OCI-LY7 (cell line): ENCODE data around the gene DHX29. TPM values are rescaled to one million over a fixed set of nuclear protein-coding genes. Genes with fewer than 3 reads are reported as not detected.

Experiments used
- BruUV-seq: library from RNA; stranded (reverse); fragments of 400-500 nt; replicated peaks from 2 replicates; lab custom pipeline; 2021; lab: Mats Ljungman, UMichigan
- CTCF ChIA-PET: fragments of 300-600 bp; sonication (Branson Sonifier 250); formaldehyde crosslinking; loops from one replicate; lab custom pipeline; 2022; ENCODE audit warnings: antibody characterized with exemption; ENCODE audit not compliant: unreplicated experiment; lab: Charles Lee
- POLR2A ChIA-PET: fragments of 300-600 bp; sonication (Branson Sonifier 250); formaldehyde crosslinking; loops from one replicate; lab custom pipeline; 2022; ENCODE audit warnings: antibody characterized with exemption; lab: Charles Lee
- DNase-seq: peaks from one replicate; pipeline ENCODE4 v3.0.0-alpha.2; 2015; ENCODE audit warnings: low spot score
- H2AFZ ChIP-seq: fragments of 200-600 bp; sonication (generic), shearing (Covaris generic); 2 replicates; pipeline ENCODE4 v1.6.1; 2014; ENCODE audit warnings: mild to moderate bottlenecking, antibody characterized with exemption, low read length, moderate library complexity
- H3K27ac ChIP-seq: fragments of 200-600 bp; sonication (generic); 2 replicates; pipeline ENCODE4 v1.5.1; 2014; ENCODE audit warnings: mixed run types, low read depth, mild to moderate bottlenecking, moderate library complexity, low read length, inconsistent platforms; ENCODE audit not compliant: poor library complexity, severe bottlenecking
- H3K36me3 ChIP-seq: fragments of 200-600 bp; sonication (generic); 2 replicates; pipeline ENCODE4 v1.6.1; 2014; ENCODE audit warnings: mild to moderate bottlenecking, antibody characterized with exemption, low read length, moderate library complexity, mixed read lengths; ENCODE audit not compliant: insufficient read depth
- H3K4me1 ChIP-seq: fragments of 200-600 bp; sonication (generic); 2 replicates; pipeline ENCODE4 v1.5.1; 2014; ENCODE audit warnings: mild to moderate bottlenecking, low read length; ENCODE audit not compliant: insufficient read depth, poor library complexity, severe bottlenecking
- H3K4me2 ChIP-seq: fragments of 200-600 bp; sonication (generic); 2 replicates; pipeline ENCODE4 v1.6.1; 2014; ENCODE audit warnings: mild to moderate bottlenecking, low read length
- H3K4me3 ChIP-seq: fragments of 200-600 bp; sonication (generic); 2 replicates; pipeline ENCODE4 v1.5.1; 2014; ENCODE audit warnings: mild to moderate bottlenecking, low read depth, low read length; ENCODE audit not compliant: poor library complexity, severe bottlenecking
- H3K79me2 ChIP-seq: fragments of 200-600 bp; sonication (generic); 2 replicates; pipeline ENCODE4 v1.6.1; 2016; ENCODE audit warnings: low read depth, mild to moderate bottlenecking, low read length, moderate library complexity, mixed read lengths; ENCODE audit not compliant: insufficient read depth
- H3K9me2 ChIP-seq: fragments of 200-600 bp; sonication (generic); 2 replicates; pipeline ENCODE4 v1.6.1; 2016; ENCODE audit warnings: mild to moderate bottlenecking, low read length, mixed read lengths; ENCODE audit not compliant: insufficient read depth
- H3K9me3 ChIP-seq: fragments of 200-600 bp; sonication (generic); 2 replicates; pipeline ENCODE4 v1.6.1; 2014; ENCODE audit warnings: mild to moderate bottlenecking, mixed run types, low read length, mixed read lengths
- H4K20me1 ChIP-seq: fragments of 200-600 bp; sonication (generic); 2 replicates; pipeline ENCODE4 v1.6.1; 2014; ENCODE audit warnings: mild to moderate bottlenecking, antibody characterized with exemption, low read length, moderate library complexity, mixed read lengths; ENCODE audit not compliant: insufficient read depth
- EZH2phosphoT487 ChIP-seq: fragments of 200-600 bp; sonication (generic); IDR thresholded peaks from 2 replicates; pipeline ENCODE4 v1.6.1; 2018; ENCODE audit warnings: low read depth, borderline replicate concordance, mild to moderate bottlenecking, mixed run types, antibody characterized with exemption, low read length, moderate library complexity, mixed read lengths
- intact Hi-C: fragments of 100-400 bp; cut with micrococcal nuclease; formaldehyde crosslinking; loops from one replicate; pipeline ENCODE4 v1.10.0; 2022; ENCODE audit not compliant: unreplicated experiment
- total RNA-seq, 2 experiments: library from RNA; depleted of rRNA in 1 of 2; stranded (reverse); fragments of >200 nt in 1 of 2; shearing (Covaris generic) in 1 of 2; gene quantifications; 2 replicates each; pipeline ENCODE4 v1.2.3, GENCODE V29; 2014 to 2022
- TF ChIP-seq, protein P1 (sequence below): fragments of 200-600 bp; sonication (generic); conservative IDR thresholded peaks from 2 replicates; pipeline ENCODE4 v1.5.1; 2014; ENCODE audit warnings: mild to moderate bottlenecking, antibody characterized with exemption, low read length, moderate library complexity, mixed read lengths

The DHX29 gene
- total RNA-seq, 2 experiments from 2014 or later, result 12.7 to 19.9 TPM

DNA sequence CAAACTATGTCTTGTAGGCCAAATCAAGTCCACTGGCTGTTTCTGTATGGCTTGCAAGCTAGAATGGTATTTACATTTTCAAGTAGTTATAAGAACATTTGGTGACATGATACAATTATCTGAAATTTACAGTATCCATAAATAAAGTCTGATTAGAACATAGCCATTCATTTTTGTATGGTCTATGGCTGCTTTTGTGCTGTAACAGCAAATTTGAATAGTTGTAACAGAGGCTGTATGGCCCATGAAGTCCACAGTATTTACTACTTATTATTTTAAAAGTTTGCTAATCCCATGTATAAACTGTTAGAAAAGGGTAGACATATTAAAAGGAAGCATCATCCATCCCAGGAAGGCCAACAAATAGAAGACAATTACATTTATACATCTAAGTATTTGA lies 17.7 kb downstream of the DHX29 start:
- POLR2A ChIA-PET, result no interaction called here
- Histone ChIP-seq H3K36me3 (peaks cover 83% of the 10 kb centered on the region), H3K4me2 (no peak overlapping the region), H3K4me3 (no peak overlapping the region), H3K27ac (no peak overlapping the region), H4K20me1 (no peaks in the 10 kb centered on the region), H3K79me2 (no peaks in the 10 kb centered on the region), H3K9me2 (no peaks in the 10 kb centered on the region), H3K9me3 (no peaks in the 10 kb centered on the region), H2AFZ (no peak overlapping the region), H3K4me1 (no peaks in the 10 kb centered on the region)
- TF ChIP-seq, protein P1, sequence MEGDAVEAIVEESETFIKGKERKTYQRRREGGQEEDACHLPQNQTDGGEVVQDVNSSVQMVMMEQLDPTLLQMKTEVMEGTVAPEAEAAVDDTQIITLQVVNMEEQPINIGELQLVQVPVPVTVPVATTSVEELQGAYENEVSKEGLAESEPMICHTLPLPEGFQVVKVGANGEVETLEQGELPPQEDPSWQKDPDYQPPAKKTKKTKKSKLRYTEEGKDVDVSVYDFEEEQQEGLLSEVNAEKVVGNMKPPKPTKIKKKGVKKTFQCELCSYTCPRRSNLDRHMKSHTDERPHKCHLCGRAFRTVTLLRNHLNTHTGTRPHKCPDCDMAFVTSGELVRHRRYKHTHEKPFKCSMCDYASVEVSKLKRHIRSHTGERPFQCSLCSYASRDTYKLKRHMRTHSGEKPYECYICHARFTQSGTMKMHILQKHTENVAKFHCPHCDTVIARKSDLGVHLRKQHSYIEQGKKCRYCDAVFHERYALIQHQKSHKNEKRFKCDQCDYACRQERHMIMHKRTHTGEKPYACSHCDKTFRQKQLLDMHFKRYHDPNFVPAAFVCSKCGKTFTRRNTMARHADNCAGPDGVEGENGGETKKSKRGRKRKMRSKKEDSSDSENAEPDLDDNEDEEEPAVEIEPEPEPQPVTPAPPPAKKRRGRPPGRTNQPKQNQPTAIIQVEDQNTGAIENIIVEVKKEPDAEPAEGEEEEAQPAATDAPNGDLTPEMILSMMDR, result no peak
- no peak for TF ChIP-seq EZH2phosphoT487
- CTCF ChIA-PET, result no interaction called here
- no TSS peak for BruUV-seq
- intact Hi-C loops, result no loop called here
- no peak for DNase-seq

DNA sequence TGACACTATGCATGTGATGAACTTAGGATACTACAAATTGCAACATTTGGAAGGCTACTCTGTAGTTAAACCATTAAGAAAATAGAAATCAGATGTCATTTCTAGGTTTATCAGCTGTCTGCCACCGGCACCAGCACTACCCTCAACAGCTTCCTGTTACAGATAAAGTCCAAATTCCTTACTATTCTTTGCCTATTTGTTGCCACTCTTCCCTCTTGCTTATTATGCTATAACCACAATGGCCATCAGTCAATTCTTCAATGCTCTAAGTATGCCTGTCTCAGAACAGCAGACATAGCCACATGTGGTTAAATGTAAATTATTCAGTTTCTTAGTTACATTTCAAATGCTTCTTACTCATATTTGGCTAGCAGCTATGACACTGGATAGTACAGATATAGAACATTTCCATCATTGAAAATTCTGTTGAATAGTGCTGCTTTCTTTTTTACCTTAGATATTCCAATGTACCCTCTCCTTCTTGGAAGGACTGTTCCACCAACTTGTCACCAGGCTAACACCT lies 21.0 kb downstream of the DHX29 start:
- H3K27ac ChIP-seq, result no peak overlapping the region
- H3K4me2 ChIP-seq, result no peak overlapping the region
- TF ChIP-seq EZH2phosphoT487, result no peak
- TF ChIP-seq, protein P1, result no peak
- BruUV-seq, result no TSS peak
- no peaks in the 10 kb centered on the region for H3K9me2 ChIP-seq
- H3K4me1 ChIP-seq, result no peaks in the 10 kb centered on the region
- no peak for DNase-seq
- intact Hi-C loops, result no loop called here
- no peaks in the 10 kb centered on the region for H3K9me3 ChIP-seq
- no peak overlapping the region for H3K4me3 ChIP-seq
- no peaks in the 10 kb centered on the region for H3K79me2 ChIP-seq
- H4K20me1 ChIP-seq, result no peaks in the 10 kb centered on the region
- ChIA-PET CTCF (no interaction called here), POLR2A (interaction anchor here (0.7 to 0.8 kb wide), 2 partner anchors 25 to 1757 kb away, joined by 3 read pairs; no protein-coding TSS in a partner anchor)
- no peak overlapping the region for H2AFZ ChIP-seq
- H3K36me3 ChIP-seq, result peaks cover 75% of the 10 kb centered on the region

DNA sequence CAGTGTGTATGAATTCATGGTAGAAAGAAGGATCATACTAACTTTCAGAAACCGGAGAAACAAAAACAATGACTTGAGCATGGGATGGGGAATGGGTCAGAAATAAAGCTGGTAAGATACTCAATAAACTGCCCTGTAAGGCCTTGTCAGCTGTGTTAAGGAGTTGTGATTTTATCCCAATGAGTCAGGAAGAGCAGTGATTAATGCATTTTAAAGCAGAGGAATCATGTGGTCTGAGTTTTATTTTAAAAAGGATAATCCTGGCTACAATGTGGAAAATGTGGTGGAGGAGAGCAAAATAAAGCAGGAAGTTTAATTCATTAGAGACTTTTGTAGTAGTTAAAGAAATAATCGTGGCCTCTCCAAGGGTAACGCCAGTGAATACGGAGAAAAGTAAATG lies 28.7 kb downstream of the DHX29 start:
- H3K9me2 ChIP-seq, result no peaks in the 10 kb centered on the region
- no peaks in the 10 kb centered on the region for H4K20me1 ChIP-seq
- no peak overlapping the region for H3K4me3 ChIP-seq
- H3K27ac ChIP-seq, result no peak overlapping the region
- intact Hi-C loops, result no loop called here
- DNase-seq, result no peak
- TF ChIP-seq, protein P1, result no peak
- TF ChIP-seq EZH2phosphoT487, result no peak
- CTCF ChIA-PET, result no interaction called here
- no peak overlapping the region for H3K4me2 ChIP-seq
- H3K9me3 ChIP-seq, result no peaks in the 10 kb centered on the region
- no TSS peak for BruUV-seq
- no peaks in the 10 kb centered on the region for H3K79me2 ChIP-seq
- H3K36me3 ChIP-seq, result peaks cover 90% of the 10 kb centered on the region
- H3K4me1 ChIP-seq, result no peaks in the 10 kb centered on the region
- POLR2A ChIA-PET, result interaction anchor here (0.5 kb wide), 1 partner anchor 26 kb away, joined by 3 read pairs; no protein-coding TSS in a partner anchor
- H2AFZ ChIP-seq, result no peak overlapping the region
